Prostate gland (tissue), 2 donors: ENCODE results near the gene GAPT. TPM values are rescaled to one million over a fixed set of nuclear protein-coding genes. Genes with fewer than 3 reads are reported as not detected.
A peak's percentile ranks its signal among the peaks of the same experiment; 100 is the strongest.

Experiments
- DNase-seq: peaks from one replicate; pipeline ENCODE4 v3.0.0-alpha.2; 2019; ENCODE audit warnings: low spot score
- H3K27ac ChIP-seq, 2 donors: fragments of 200-600 bp; sonication (generic); 2 replicates each; pipeline ENCODE4 v1.5.1; 2017 to 2019
- H3K27me3 ChIP-seq: fragments of 200-600 bp; sonication (generic); replicated peaks from 2 replicates; pipeline ENCODE4 v1.5.1; 2019; ENCODE audit not compliant: insufficient read depth
- H3K36me3 ChIP-seq, 2 donors: fragments of 200-600 bp; sonication (generic); 1 replicate in 1 of 2; 2 replicates in 1 of 2; pipeline versions ENCODE4 v1.5.1 to v1.8.1; 2017 to 2019
- H3K4me1 ChIP-seq: fragments of 200-600 bp; sonication (generic); replicated peaks from 2 replicates; pipeline ENCODE4 v1.5.1; 2019
- H3K4me3 ChIP-seq, 2 donors: fragments of 200-600 bp; sonication (generic); 2 replicates each; pipeline ENCODE4 v1.5.1; 2017 to 2019
- H3K9me3 ChIP-seq: fragments of 200-600 bp; sonication (generic); 2 replicates; pipeline ENCODE4 v1.5.1; 2017
- CTCF ChIP-seq, 4 experiments: fragments of 200-600 bp in 2 of 4; fragments of 450-650 bp in 2 of 4; sonication (generic) in 2 of 4; IDR thresholded peaks; 1 replicate in 3 of 4; 2 replicates in 1 of 4; pipeline ENCODE4 v1.5.1; 2016 to 2019; ENCODE audit warnings: antibody characterized with exemption in 4 of 4, mild to moderate bottlenecking in 2 of 4, moderate library complexity in 2 of 4
- POLR2A ChIP-seq: fragments of 450-650 bp; IDR thresholded peaks from one replicate; pipeline ENCODE4 v1.6.1; 2016; ENCODE audit warnings: antibody characterized with exemption, mild to moderate bottlenecking
- POLR2AphosphoS5 ChIP-seq: sonication (generic); formaldehyde crosslinking; IDR thresholded peaks from one replicate; pipeline ENCODE4 v1.6.1; 2017; ENCODE audit warnings: antibody characterized with exemption
- WGBS: methylation state at CpG from one replicate; pipeline ENCODE4 v1.1.5; 2018; 5-methylcytosine and 5-hydroxymethylcytosine counted together
- intact Hi-C: fragments of 100-400 bp; cut with DNase I; formaldehyde crosslinking; loops from one replicate; pipeline ENCODE4 v1.14.2; 2022
- total RNA-seq, 2 donors: library from RNA; depleted of rRNA; stranded (reverse); fragments of >200 nt; gene quantifications; one replicate each; pipeline ENCODE4 v1.1.0, GENCODE V29; 2016

Gene GAPT
- total RNA-seq, 2 donors from 2014 or later, result 0.36 to 3.0 TPM

- intact Hi-C loops, result loop anchor here (2.0 to 5.0 kb wide), 5 partner anchors 574 to 1559 kb away; no protein-coding TSS in a partner anchor
- peak overlapping the region; percentile 68 to 71 for H3K4me3 ChIP-seq
- peak overlapping the region; percentile 86 to 91 for H3K27ac ChIP-seq
- peak; percentile 74 to 89 (median 84) for TF ChIP-seq CTCF (IDR thresholded peaks at IDR 0.05)
- peak; percentile 73 for TF ChIP-seq POLR2AphosphoS5
- no peak for TF ChIP-seq POLR2A
- no peaks in the 10 kb centered on the region for H3K36me3 ChIP-seq
- H3K9me3 ChIP-seq, result no peaks in the 10 kb centered on the region
- peak; percentile 90 for DNase-seq
- no peaks in the 10 kb centered on the region for H3K27me3 ChIP-seq
- 13% methylated on average over 21 of the region's 30 CpGs for WGBS
- no peaks in the 10 kb centered on the region for H3K4me1 ChIP-seq
Observed at GRCh38 chr5:58460732-58461286, 30.4 kb upstream of the GAPT start.

- Histone ChIP-seq H3K36me3 (no peaks in the 10 kb centered on the region), H3K27ac (no peak overlapping the region), H3K4me3 (no peak overlapping the region), H3K4me1 (no peaks in the 10 kb centered on the region), H3K9me3 (no peaks in the 10 kb centered on the region), H3K27me3 (no peaks in the 10 kb centered on the region)
- 69% methylated on average over 3 of the region's 3 CpGs for WGBS
- intact Hi-C loops, result loop anchor here (5.0 kb wide), 3 partner anchors 575 to 1560 kb away; no protein-coding TSS in a partner anchor
- no peak for TF ChIP-seq POLR2A
- no peak for TF ChIP-seq CTCF (IDR thresholded peaks at IDR 0.05)
- no peak for TF ChIP-seq POLR2AphosphoS5
- DNase-seq, result no peak
Observed at GRCh38 chr5:58462154-58462553, 29.1 kb upstream of the GAPT start.

- TF ChIP-seq POLR2A, result no peak
- peak; percentile 11 to 83 (median 68) for TF ChIP-seq CTCF (IDR thresholded peaks at IDR 0.05)
- TF ChIP-seq POLR2AphosphoS5, result no peak
- 11% methylated on average over 4 of the region's 4 CpGs for WGBS
- no peaks in the 10 kb centered on the region for H3K36me3 ChIP-seq
- H3K4me1 ChIP-seq, result no peaks in the 10 kb centered on the region
- no peak overlapping the region for H3K4me3 ChIP-seq
- H3K9me3 ChIP-seq, result no peaks in the 10 kb centered on the region
- H3K27ac ChIP-seq, result no peak overlapping the region
- DNase-seq, result peak; percentile 24
- H3K27me3 ChIP-seq, result no peaks in the 10 kb centered on the region
- intact Hi-C loops, result loop anchor here (5.0 kb wide), 3 partner anchors 575 to 1560 kb away; no protein-coding TSS in a partner anchor
Observed at GRCh38 chr5:58462623-58463230, 28.5 kb upstream of the GAPT start.

- H3K36me3 ChIP-seq, result no peaks in the 10 kb centered on the region
- no peaks in the 10 kb centered on the region for H3K9me3 ChIP-seq
- intact Hi-C loops, result no loop called here
- H3K4me3 ChIP-seq, result no peak overlapping the region
- 50% methylated on average over 4 of the region's 4 CpGs for WGBS
- TF ChIP-seq POLR2A, result no peak
- TF ChIP-seq POLR2AphosphoS5, result no peak
- TF ChIP-seq CTCF (IDR thresholded peaks at IDR 0.05), result no peak
- H3K4me1 ChIP-seq, result no peaks in the 10 kb centered on the region
- DNase-seq, result no peak
- no peaks in the 10 kb centered on the region for H3K27me3 ChIP-seq
- H3K27ac ChIP-seq, result no peak overlapping the region
Observed at GRCh38 chr5:58466939-58467338, 24.3 kb upstream of the GAPT start.

- Histone ChIP-seq H3K4me3 (no peak overlapping the region), H3K27ac (no peak overlapping the region), H3K4me1 (no peaks in the 10 kb centered on the region), H3K9me3 (no peaks in the 10 kb centered on the region), H3K27me3 (no peaks in the 10 kb centered on the region), H3K36me3 (no peaks in the 10 kb centered on the region)
- TF ChIP-seq POLR2A (no peak), POLR2AphosphoS5 (no peak), CTCF (IDR thresholded peaks at IDR 0.05) (no peak)
- no peak for DNase-seq
- intact Hi-C loops, result no loop called here
- 73% methylated on average over 2 of the region's 2 CpGs for WGBS
Observed at GRCh38 chr5:58469896-58470295, 21.3 kb upstream of the GAPT start.
